Measurements from ENCODE around the gene LRRC4C. TPM values are rescaled to one million over a fixed set of nuclear protein-coding genes. Genes with fewer than 3 reads are reported as not detected.

The LRRC4C gene
- total and polyA plus RNA-seq, 12 donors, result 0.15 to 0.93 (median 0.40) TPM

- ATAC-seq, result no peak
- intact Hi-C loops (cut with DNase I), result no loop called here
- H3K27ac ChIP-seq, result no peak overlapping the region
- H3K4me3 ChIP-seq, result no peak overlapping the region
- TF ChIP-seq, protein P1, sequence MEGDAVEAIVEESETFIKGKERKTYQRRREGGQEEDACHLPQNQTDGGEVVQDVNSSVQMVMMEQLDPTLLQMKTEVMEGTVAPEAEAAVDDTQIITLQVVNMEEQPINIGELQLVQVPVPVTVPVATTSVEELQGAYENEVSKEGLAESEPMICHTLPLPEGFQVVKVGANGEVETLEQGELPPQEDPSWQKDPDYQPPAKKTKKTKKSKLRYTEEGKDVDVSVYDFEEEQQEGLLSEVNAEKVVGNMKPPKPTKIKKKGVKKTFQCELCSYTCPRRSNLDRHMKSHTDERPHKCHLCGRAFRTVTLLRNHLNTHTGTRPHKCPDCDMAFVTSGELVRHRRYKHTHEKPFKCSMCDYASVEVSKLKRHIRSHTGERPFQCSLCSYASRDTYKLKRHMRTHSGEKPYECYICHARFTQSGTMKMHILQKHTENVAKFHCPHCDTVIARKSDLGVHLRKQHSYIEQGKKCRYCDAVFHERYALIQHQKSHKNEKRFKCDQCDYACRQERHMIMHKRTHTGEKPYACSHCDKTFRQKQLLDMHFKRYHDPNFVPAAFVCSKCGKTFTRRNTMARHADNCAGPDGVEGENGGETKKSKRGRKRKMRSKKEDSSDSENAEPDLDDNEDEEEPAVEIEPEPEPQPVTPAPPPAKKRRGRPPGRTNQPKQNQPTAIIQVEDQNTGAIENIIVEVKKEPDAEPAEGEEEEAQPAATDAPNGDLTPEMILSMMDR (IDR thresholded peaks at IDR 0.05), result no peak
- no peak for DNase-seq
- peaks cover 0 to 31% (median 0%) of the 10 kb centered on the region in 11 donors for H3K9me3 ChIP-seq
- H3K4me1 ChIP-seq, result no peaks in the 10 kb centered on the region
- H3K36me3 ChIP-seq, result no peaks in the 10 kb centered on the region
- no peaks in the 10 kb centered on the region for H3K27me3 ChIP-seq
- 81 to 83% methylated on average over 3 of the region's 3 CpGs for WGBS, 2 donors
Observed at GRCh38 chr11:40827116-40827515, 632.3 kb downstream of the LRRC4C start.

DNA sequence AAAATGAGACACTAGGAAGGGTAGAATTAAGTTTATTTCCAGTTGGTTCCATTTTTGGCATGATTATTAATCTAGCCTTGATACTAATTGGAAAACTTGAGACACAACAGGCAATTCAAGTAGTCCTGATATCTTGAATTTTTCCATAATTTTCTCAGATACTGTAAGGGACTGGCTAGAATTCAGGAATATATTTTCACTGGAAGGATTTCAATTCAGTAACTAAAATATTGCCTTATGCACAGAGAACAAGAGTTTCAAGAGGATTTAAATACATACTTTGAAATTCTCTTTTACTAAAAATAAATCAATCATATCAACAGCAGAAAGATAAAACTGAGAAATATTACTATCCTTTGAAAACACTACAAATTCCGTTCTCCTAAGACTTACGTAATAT is 632.9 kb downstream of the LRRC4C start:
- intact Hi-C loops (cut with DNase I), result no loop called here
- TF ChIP-seq, protein P1 (IDR thresholded peaks at IDR 0.05), result no peak
- Histone ChIP-seq H3K4me3 (no peak overlapping the region), H3K27ac (no peak overlapping the region), H3K36me3 (no peaks in the 10 kb centered on the region), H3K27me3 (no peaks in the 10 kb centered on the region), H3K4me1 (no peaks in the 10 kb centered on the region), H3K9me3 (peaks cover 0 to 30% (median 0%) of the 10 kb centered on the region in 11 donors)
- DNase-seq, result no peak
- 76 to 78% methylated on average over 2 of the region's 2 CpGs for WGBS, 2 donors
- ATAC-seq, result no peak

DNA sequence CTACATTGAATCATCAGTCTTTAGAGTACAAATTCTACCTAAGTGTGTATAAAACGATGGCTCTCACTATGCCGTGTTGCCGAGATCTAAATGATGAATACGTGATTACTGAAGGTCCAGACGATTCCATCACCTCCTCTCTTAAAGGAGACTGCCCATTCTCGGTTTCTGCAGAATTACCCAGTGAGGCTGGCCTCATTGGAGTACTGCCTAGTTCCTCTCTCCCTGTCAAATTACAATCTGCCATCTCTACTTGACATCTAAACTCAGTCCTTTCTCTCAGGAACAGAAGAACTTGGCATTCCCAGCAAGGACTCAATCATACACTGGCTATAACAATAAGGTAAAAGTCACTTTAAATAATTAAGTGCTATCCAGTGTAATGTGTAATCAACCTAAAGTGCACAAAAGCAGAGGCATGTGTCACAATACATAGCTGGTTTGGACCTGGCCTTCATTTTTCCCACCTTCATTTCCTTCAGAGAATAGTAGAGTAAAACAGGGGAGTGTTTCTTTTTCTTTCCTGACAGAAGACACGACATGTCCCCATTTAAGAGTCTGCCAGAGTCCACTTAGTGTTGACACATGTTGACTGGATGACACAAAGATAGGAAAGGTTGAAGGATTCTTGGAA is 634.1 kb downstream of the LRRC4C start:
- Histone ChIP-seq H3K9me3 (peaks cover 0 to 30% (median 0%) of the 10 kb centered on the region in 11 donors), H3K27ac (no peak overlapping the region), H3K27me3 (no peaks in the 10 kb centered on the region), H3K4me1 (no peaks in the 10 kb centered on the region), H3K36me3 (no peaks in the 10 kb centered on the region), H3K4me3 (no peak overlapping the region)
- intact Hi-C loops (cut with DNase I), result no loop called here
- DNase-seq, result no peak
- TF ChIP-seq, protein P1 (IDR thresholded peaks at IDR 0.05), result no peak
- ATAC-seq, result no peak
- WGBS, 2 donors, result 72 to 75% methylated on average over 7 of the region's 7 CpGs

GRCh38 chr11:40819230-40819629 is 640.2 kb downstream of the LRRC4C start:
- TF ChIP-seq, protein P1 (IDR thresholded peaks at IDR 0.05), result no peak
- H3K9me3 ChIP-seq, result peaks cover 0 to 34% (median 0%) of the 10 kb centered on the region in 11 donors
- no peaks in the 10 kb centered on the region for H3K36me3 ChIP-seq
- no peaks in the 10 kb centered on the region for H3K4me1 ChIP-seq
- whole genome bisulfite sequencing, 2 donors, result 61 to 65% methylated on average over 1 of the region's 1 CpG
- no peak overlapping the region for H3K4me3 ChIP-seq
- ATAC-seq, result no peak
- intact Hi-C loops (cut with DNase I), result no loop called here
- H3K27ac ChIP-seq, result no peak overlapping the region
- no peaks in the 10 kb centered on the region for H3K27me3 ChIP-seq
- DNase-seq, result no peak
